IMR-90 (cell line): ENCODE measurements around the gene SSH2. TPM values are rescaled to one million over a fixed set of nuclear protein-coding genes. Genes with fewer than 3 reads are reported as not detected.

Source experiments
- ATAC-seq: fragments of 200-7000 bp; cut with Tn5 transposase; 2 replicates; pipeline ENCODE4 v1.9.1; 2020; ENCODE audit warnings: low read depth, mild to moderate bottlenecking, moderate library complexity
- BruUV-seq: library from RNA; stranded (reverse); fragments of 400-500 nt; replicated peaks from 2 replicates; lab custom pipeline; 2021; lab: Mats Ljungman, UMichigan
- CTCF ChIA-PET: fragments of 300-600 bp; formaldehyde crosslinking; extraction: SDS; loops from one replicate; lab custom pipeline; 2021; ENCODE audit warnings: antibody characterized with exemption; lab: Yijun Ruan, JAX
- POLR2A ChIA-PET: fragments of 300-600 bp; sonication (Branson Sonifier 250); formaldehyde crosslinking; loops from one replicate; lab custom pipeline; 2022; ENCODE audit warnings: antibody characterized with exemption; ENCODE audit not compliant: unreplicated experiment; lab: Charles Lee
- DNase-seq: peaks from one replicate; pipeline ENCODE4 v3.0.0; 2013
- H2AFZ ChIP-seq: replicated peaks from 2 replicates; pipeline ENCODE3; 2013; ENCODE audit warnings: low read length, mild to moderate bottlenecking; ENCODE audit not compliant: poor library complexity
- H2AK5ac ChIP-seq: 2 replicates; pipeline ENCODE4 v1.6.1; 2013; ENCODE audit warnings: low read depth, low read length, inconsistent platforms
- H2AK9ac ChIP-seq: replicated peaks from 2 replicates; pipeline ENCODE3; 2013; ENCODE audit warnings: mild to moderate bottlenecking, low read depth, low read length, moderate library complexity; ENCODE audit not compliant: poor library complexity
- H2BK120ac ChIP-seq: 2 replicates; pipeline ENCODE4 v1.6.1; 2013; ENCODE audit warnings: low read depth, low read length, inconsistent platforms
- H2BK15ac ChIP-seq: 3 replicates; pipeline ENCODE4 v1.6.1; 2013; ENCODE audit warnings: low read depth, low read length, inconsistent platforms
- H2BK20ac ChIP-seq: 2 replicates; pipeline ENCODE4 v1.6.1; 2013; ENCODE audit warnings: low read depth, mild to moderate bottlenecking, inconsistent platforms, low read length, moderate library complexity
- H2BK5ac ChIP-seq: 2 replicates; pipeline ENCODE4 v1.6.1; 2013; ENCODE audit warnings: mild to moderate bottlenecking, low read depth, low read length, inconsistent platforms; ENCODE audit not compliant: poor library complexity, severe bottlenecking
- H3K14ac ChIP-seq: replicated peaks from 2 replicates; pipeline ENCODE4 v1.6.1; 2013; ENCODE audit warnings: low read depth, low read length, inconsistent platforms
- H3K18ac ChIP-seq: 2 replicates; pipeline ENCODE4 v1.6.1; 2013; ENCODE audit warnings: low read depth, low read length, control low read depth
- H3K23ac ChIP-seq: 2 replicates; pipeline ENCODE4 v1.6.1; 2013; ENCODE audit warnings: low read depth, low read length, inconsistent platforms
- H3K27ac ChIP-seq: 2 replicates; pipeline ENCODE4 v1.5.1; 2013; ENCODE audit warnings: mild to moderate bottlenecking, control low read depth, low read length; ENCODE audit not compliant: insufficient read depth
- H3K27me3 ChIP-seq: 2 replicates; pipeline ENCODE4 v1.6.1; 2013; ENCODE audit warnings: low read length; ENCODE audit not compliant: control insufficient read depth, insufficient read depth
- H3K36me3 ChIP-seq: 2 replicates; pipeline ENCODE4 v1.6.1; 2013; ENCODE audit warnings: low read length, mixed read lengths; ENCODE audit not compliant: control insufficient read depth, insufficient read depth
- H3K4ac ChIP-seq: 2 replicates; pipeline ENCODE4 v1.6.1; 2013; ENCODE audit warnings: low read depth, low read length, inconsistent platforms
- H3K4me1 ChIP-seq: 2 replicates; pipeline ENCODE4 v1.6.1; 2013; ENCODE audit warnings: low read length, mixed read lengths; ENCODE audit not compliant: control insufficient read depth, insufficient read depth
- H3K4me2 ChIP-seq: 2 replicates; pipeline ENCODE4 v1.6.1; 2013; ENCODE audit warnings: low read depth, mild to moderate bottlenecking, control low read depth, low read length, moderate library complexity
- H3K4me3 ChIP-seq: 2 replicates; pipeline ENCODE4 v1.5.1; 2013; ENCODE audit warnings: low read depth, mild to moderate bottlenecking, control low read depth, low read length, moderate library complexity; ENCODE audit not compliant: insufficient read depth
- H3K56ac ChIP-seq: 2 replicates; pipeline ENCODE4 v1.6.1; 2013; ENCODE audit warnings: low read length, inconsistent platforms; ENCODE audit not compliant: insufficient read depth; ENCODE audit errors: extremely low read depth
- H3K79me1 ChIP-seq, 2 experiments: 2 replicates each; pipeline ENCODE4 v1.6.1; 2013; ENCODE audit warnings: low read length in 2 of 2, inconsistent platforms in 1 of 2, low read depth in 1 of 2
- H3K9ac ChIP-seq: 2 replicates; pipeline ENCODE4 v1.6.1; 2013; ENCODE audit warnings: low read depth, low read length, control low read depth
- H3K9me1 ChIP-seq: 2 replicates; pipeline ENCODE4 v1.6.1; 2013; ENCODE audit warnings: low read length, inconsistent platforms; ENCODE audit not compliant: insufficient read depth
- H3K9me3 ChIP-seq: 2 replicates; pipeline ENCODE4 v1.6.1; 2013; ENCODE audit warnings: low read length; ENCODE audit not compliant: control insufficient read depth, insufficient read depth
- H4K20me1 ChIP-seq: 2 replicates; pipeline ENCODE4 v1.6.1; 2013; ENCODE audit warnings: low read length, inconsistent platforms; ENCODE audit not compliant: insufficient read depth
- H4K5ac ChIP-seq: 2 replicates; pipeline ENCODE4 v1.6.1; 2013; ENCODE audit warnings: mild to moderate bottlenecking, low read depth, low read length, control low read depth
- H4K8ac ChIP-seq, 2 experiments: 2 replicates each; pipeline ENCODE4 v1.6.1; 2013; ENCODE audit warnings: low read depth in 2 of 2, low read length in 2 of 2, control low read depth in 1 of 2, inconsistent platforms in 1 of 2
- H4K91ac ChIP-seq: 2 replicates; pipeline ENCODE4 v1.6.1; 2013; ENCODE audit warnings: low read depth, low read length, inconsistent platforms; ENCODE audit not compliant: insufficient read depth
- BHLHE40 ChIP-seq: fragments of 150-350 bp; IDR thresholded peaks from 2 replicates; pipeline ENCODE4 v1.6.1; 2016; ENCODE audit warnings: mild to moderate bottlenecking, low read depth, low read length
- CEBPB ChIP-seq: IDR thresholded peaks from 2 replicates; pipeline ENCODE4 v1.6.1; 2012; ENCODE audit warnings: low read depth, low read length, improper control_type of control experiment
- CHD1 ChIP-seq: IDR thresholded peaks from 2 replicates; pipeline ENCODE4 v1.6.1; 2012; ENCODE audit warnings: low read depth, low read length, improper control_type of control experiment
- CTCF ChIP-seq: conservative IDR thresholded peaks from 2 replicates; pipeline ENCODE4 v1.5.1; 2012; ENCODE audit warnings: mild to moderate bottlenecking, low read depth, low read length, improper control_type of control experiment
- ELK1 ChIP-seq: fragments of 150-350 bp; IDR thresholded peaks from 2 replicates; pipeline ENCODE4 v1.6.1; 2016; ENCODE audit warnings: low read depth, mild to moderate bottlenecking, low read length, moderate library complexity, borderline replicate concordance
- FOS ChIP-seq: fragments of 150-350 bp; IDR thresholded peaks from 2 replicates; pipeline ENCODE4 v1.6.1; 2016; ENCODE audit warnings: low read depth, low read length
- MXI1 ChIP-seq: IDR thresholded peaks from 2 replicates; pipeline ENCODE4 v1.6.1; 2012; ENCODE audit warnings: low read depth, mild to moderate bottlenecking, low read length, moderate library complexity, borderline replicate concordance
- NFE2L2 ChIP-seq: fragments of 150-350 bp; IDR thresholded peaks from 2 replicates; pipeline ENCODE4 v1.6.1; 2016; ENCODE audit warnings: low read depth, mild to moderate bottlenecking, low read length
- RAD21 ChIP-seq: IDR thresholded peaks from 2 replicates; pipeline ENCODE4 v1.6.1; 2012; ENCODE audit warnings: low read length, improper control_type of control experiment
- RFX5 ChIP-seq: IDR thresholded peaks from 2 replicates; pipeline ENCODE4 v1.8.0; 2012; ENCODE audit warnings: low read depth, mild to moderate bottlenecking, low read length, moderate library complexity
- SMC3 ChIP-seq: fragments of 150-350 bp; IDR thresholded peaks from 2 replicates; pipeline ENCODE4 v1.6.1; 2016; ENCODE audit warnings: low read depth, mild to moderate bottlenecking, antibody characterized with exemption, low read length, moderate library complexity
- USF2 ChIP-seq: fragments of 150-350 bp; IDR thresholded peaks from 2 replicates; pipeline ENCODE4 v1.6.1; 2017; ENCODE audit warnings: mild to moderate bottlenecking, antibody characterized with exemption, low read length, low read depth
- WGBS, 2 experiments: methylation state at CpG; one replicate each; pipeline versions ENCODE4 v1.1.5 to v1.1.7; 2013; ENCODE audit warnings: missing lambda C conversion rate in 2 of 2; ENCODE audit not compliant: insufficient read length in 1 of 2; ENCODE audit errors: extremely low coverage in 2 of 2; 5-methylcytosine and 5-hydroxymethylcytosine counted together
- dilution Hi-C: fragments of 300-500 bp; cut with HindIII; formaldehyde crosslinking; loops from one replicate; pipeline ENCODE4 v1.14.3; 2018; ENCODE audit warnings: low sequenced_read_pairs; ENCODE audit not compliant: unreplicated experiment
- in situ Hi-C: fragments of 300-500 bp; cut with MboI; formaldehyde crosslinking; loops from 3 replicates; pipeline ENCODE4 v1.14.3; 2019; ENCODE audit warnings: low sequenced_read_pairs, inconsistent platforms, mixed read lengths
- intact Hi-C: fragments of 100-400 bp; cut with micrococcal nuclease; formaldehyde crosslinking; loops from 2 replicates; pipeline ENCODE4 v1.10.0; 2022
- polyA plus RNA-seq, 3 experiments: library from polyadenylated mRNA; depleted of rRNA; stranded (reverse); fragments of >200 nt; gene quantifications; 2 replicates each; pipeline ENCODE4 v1.2.3, GENCODE V29; 2012; ENCODE audit warnings: low replicate concordance in 1 of 3
- total RNA-seq: library from RNA; depleted of rRNA; stranded (reverse); fragments of >200 nt; gene quantifications from 2 replicates; pipeline ENCODE4 v1.2.3, GENCODE V29; 2012

The SSH2 gene
- total and polyA plus RNA-seq, 2 of the 4 experiments (the other 2 are of a cell fraction) = 9.3 TPM

- Histone ChIP-seq H3K9me1 (peaks cover 9% of the 10 kb centered on the region), H2BK20ac (no peak overlapping the region), H3K36me3 (peaks cover 64% of the 10 kb centered on the region), H2AK9ac (peak overlapping the region; percentile 90), H3K79me1 (peaks cover 18 to 60% of the 10 kb centered on the region in 2 experiments), H3K56ac (no peak overlapping the region), H3K4ac (no peak overlapping the region), H3K9ac (no peak overlapping the region), H3K23ac (no peak overlapping the region), H3K14ac (no peak overlapping the region), H3K27me3 (no peaks in the 10 kb centered on the region), H3K4me2 (no peak overlapping the region), H4K20me1 (peaks cover 30% of the 10 kb centered on the region), H3K4me3 (no peak overlapping the region), H2AK5ac (0 out of 2 replicates have a peak overlapping the region, but pooled peaks have one; percentile 47), H2BK5ac (no peak overlapping the region), H3K4me1 (peaks cover 9% of the 10 kb centered on the region; the same call in 1 of the 2 replicates), H2AFZ (peak overlapping the region; percentile 75), H3K27ac (no peak overlapping the region), H3K18ac (no peak overlapping the region), H4K5ac (no peak overlapping the region), H4K8ac (no peak overlapping the region), H2BK120ac (no peak overlapping the region), H2BK15ac (no peak overlapping the region), H4K91ac (no peak overlapping the region), H3K9me3 (no peaks in the 10 kb centered on the region)
- dilution Hi-C loops = no loop called here
- in situ Hi-C loops = no loop called here
- no TSS peak for BruUV-seq
- peak; percentile 87 for ATAC-seq
- intact Hi-C loops = loop anchor here (1.0 kb wide), 2 partner anchors 9 to 199 kb away; partner anchors contain the start of gene GIT1
- CTCF ChIA-PET = interaction anchor here (1.1 kb wide), 1 partner anchor 12 kb away, joined by 3 read pairs; no protein-coding TSS in a partner anchor
- WGBS, 2 experiments = 100% methylated on average over 1 of the region's 15 CpGs; no CpG with 5 or more reads in 1 of the 2 experiments
- POLR2A ChIA-PET = no interaction called here
- TF ChIP-seq RFX5 (no peak), ELK1 (no peak), FOS (no peak), CEBPB (no peak), CTCF (peak; percentile 91), MXI1 (peak; percentile 67), USF2 (peak; percentile 72), BHLHE40 (peak; percentile 92), SMC3 (peak; percentile 92), RAD21 (peak; percentile 92), NFE2L2 (no peak), CHD1 (no peak)
- peak; percentile 75 for DNase-seq
These were observed 349.9 kb downstream of the SSH2 start for GRCh38 chr17:29579866-29580771.
